Pancreas (tissue), 10 donors: Measurements from ENCODE around the gene CALHM5. TPM values are rescaled to one million over a fixed set of nuclear protein-coding genes. Genes with fewer than 3 reads are reported as not detected.

ENCODE experiments used
- ATAC-seq, 4 donors: fragments of 200-7000 bp; cut with Tn5 transposase; one replicate each; pipeline versions ENCODE4 v1.8.0 to v1.9.1; 2020; ENCODE audit warnings: mild to moderate bottlenecking in 4 of 4, moderate library complexity in 4 of 4
- DNase-seq, 6 donors: peaks; one replicate each; pipeline ENCODE4 v3.0.0-alpha.2; 2020
- FAIRE-seq: peaks from 2 replicates; lab custom pipeline; 2012; peaks lifted over from hg19 to GRCh38; lab: Jason Lieb, UNC
- H3K27ac ChIP-seq, 4 donors: fragments of 200-600 bp; sonication (generic); 1 replicate in 3 of 4; 2 replicates in 1 of 4; pipeline versions ENCODE4 v1.5.0 to v1.8.0; 2020
- H3K27me3 ChIP-seq, 4 donors: fragments of 200-600 bp; one replicate each; pipeline ENCODE4 v1.8.0; 2021
- H3K36me3 ChIP-seq, 3 donors: fragments of 200-600 bp; sonication (generic) in 1 of 3; one replicate each; pipeline versions ENCODE4 v1.5.0 to v1.8.0; 2020 to 2021
- H3K4me1 ChIP-seq, 3 donors: fragments of 200-600 bp; one replicate each; pipeline ENCODE4 v1.8.0; 2021
- H3K4me3 ChIP-seq, 4 donors: fragments of 200-600 bp; sonication (generic) in 2 of 4; one replicate each; pipeline versions ENCODE4 v1.5.0 to v1.8.0; 2020 to 2021
- H3K9me3 ChIP-seq, 4 donors: fragments of 200-600 bp; one replicate each; pipeline ENCODE4 v1.8.0; 2021
- CTCF ChIP-seq, 4 donors: fragments of 200-600 bp; sonication (generic) in 3 of 4; IDR thresholded peaks; one replicate each; pipeline versions ENCODE4 v1.5.0 to v1.8.0; 2021; ENCODE audit warnings: antibody characterized with exemption in 4 of 4
- WGBS, 2 donors: extraction: QIAGEN DNeasy Blood & Tissue Kit; methylation state at CpG; one replicate each; pipeline ENCODE4 v1.1.7; 2013; 5-methylcytosine and 5-hydroxymethylcytosine counted together
- intact Hi-C, 3 donors: fragments of 100-400 bp; cut with DNase I; formaldehyde crosslinking; loops; one replicate each; pipeline versions ENCODE4 v1.11.1 to v1.14.2; 2022
- polyA plus RNA-seq, 2 donors: library from polyadenylated mRNA; stranded (reverse); fragments of 200-250 nt; gene quantifications; one replicate each; pipeline ENCODE4 v1.2.3, GENCODE V29; 2013
- total RNA-seq, 6 donors: library from RNA; stranded (reverse); fragmentation: NEBNext Ultra II Directional in 4 of 6; extraction: Animal tissue kit (Norgen Biotek cat#: 25700) in 4 of 6; gene quantifications; one replicate each; pipeline versions ENCODE4 v1.2.1 to v1.2.4, GENCODE V29; 2021 to 2023
- donor health status: healthy with polysubstance abuse.
- donor health status: DM: no; HTN: no; CAD: no; lungs with moderate emphysema.
- donor health status: DM: no; HTN: no; CAD: no.
- donor health status: control.
- donor health status: control.
- donor health status: Bipolar disorder and iron deficiency.
- donor health status: DM: yes; HTN: yes; CAD: no.
- donor health status: DM: no; HTN: no; CAD: no.
- donor health status: DM: no; HTN: no; CAD: no.
- donor health status: DM: yes; HTN: yes; CAD: no.

Gene CALHM5
- total and polyA plus RNA-seq, 8 donors = 0.04 to 0.41 (median 0.10) TPM

- DNase-seq (peak in 3 of 6 donors; percentile 22 to 66 (median 59)), FAIRE-seq (no peak), ATAC-seq (peak in 3 of 4 donors; percentile 17 to 45 (median 19))
- H3K27me3 ChIP-seq = no peaks in the 10 kb centered on the region
- no peaks in the 10 kb centered on the region for H3K36me3 ChIP-seq
- 54 to 58% methylated on average over 41 to 42 of the region's 42 CpGs for WGBS, 2 donors
- intact Hi-C loops = no loop called here
- peaks cover 0 to 4% (median 3%) of the 10 kb centered on the region in 3 donors for H3K4me1 ChIP-seq
- TF ChIP-seq CTCF (IDR thresholded peaks at IDR 0.05) = no peak
- H3K9me3 ChIP-seq = no peaks in the 10 kb centered on the region
- peak overlapping the region in 2 of 4 donors; percentile 0 to 24 for H3K4me3 ChIP-seq
- H3K27ac ChIP-seq = no peak overlapping the region
These were observed 53.8 kb downstream of the CALHM5 start for GRCh38 chr6:116564921-116565872.

GRCh38 chr6:116568111-116568510 is 56.7 kb downstream of the CALHM5 start:
- Histone ChIP-seq H3K27me3 (no peaks in the 10 kb centered on the region), H3K9me3 (no peaks in the 10 kb centered on the region), H3K4me3 (no peak overlapping the region), H3K36me3 (no peaks in the 10 kb centered on the region), H3K27ac (no peak overlapping the region), H3K4me1 (peaks cover 0 to 12% (median 12%) of the 10 kb centered on the region in 3 donors)
- intact Hi-C loops = no loop called here
- FAIRE-seq (no peak), DNase-seq (no peak), ATAC-seq (no peak)
- no peak for TF ChIP-seq CTCF (IDR thresholded peaks at IDR 0.05)

- WGBS, 2 donors = 61 to 66% methylated on average over 7 of the region's 7 CpGs
- Histone ChIP-seq H3K4me1 (peaks cover 0 to 17% (median 17%) of the 10 kb centered on the region in 3 donors), H3K27ac (no peak overlapping the region), H3K27me3 (no peaks in the 10 kb centered on the region), H3K36me3 (no peaks in the 10 kb centered on the region), H3K4me3 (no peak overlapping the region), H3K9me3 (no peaks in the 10 kb centered on the region)
- intact Hi-C loops = no loop called here
- DNase-seq (no peak), ATAC-seq (no peak), FAIRE-seq (no peak)
- TF ChIP-seq CTCF (IDR thresholded peaks at IDR 0.05) = no peak
These were observed 57.6 kb downstream of the CALHM5 start for GRCh38 chr6:116568821-116569755.

GRCh38 chr6:116570856-116571682 is 59.6 kb downstream of the CALHM5 start, which contains the start of gene RWDD1:
TSS of gene RWDD1 (plus strand) at chr6:116571504. CDS start at chr6:116571583, 79 bp downstream.
- no peaks in the 10 kb centered on the region for H3K9me3 ChIP-seq
- peak within 1 kb of the TSS; percentile 55 to 91 (median 88) for H3K4me3 ChIP-seq
- ATAC-seq (peak; percentile 95 to 98 (median 96)), DNase-seq (peak; percentile 95 to 99 (median 99)), FAIRE-seq (no peak)
- no peaks in the 10 kb centered on the region for H3K36me3 ChIP-seq
- 0% methylated on average over 62 of the region's 62 CpGs for WGBS, 2 donors
- peaks cover 0 to 17% (median 17%) of the 10 kb centered on the region in 3 donors for H3K4me1 ChIP-seq
- peak within 1 kb of the TSS; percentile 87 to 91 (median 88) for H3K27ac ChIP-seq
- H3K27me3 ChIP-seq = no peaks in the 10 kb centered on the region
- intact Hi-C loops = no loop called here
- TF ChIP-seq CTCF (IDR thresholded peaks at IDR 0.05) = no peak
